Naive B cell (primary cell): ENCODE measurements around the gene PLAU. TPM values are rescaled to one million over a fixed set of nuclear protein-coding genes. Genes with fewer than 3 reads are reported as not detected.

Experiments used
- ATAC-seq, 2 donors: fragments of 150-1000 bp; cut with Tn5 transposase; 2 replicates each; pipeline ENCODE4 v1.10.0; 2021; ENCODE audit warnings: low read depth in 2 of 2, mild to moderate bottlenecking in 2 of 2, moderate library complexity in 2 of 2
- DNase-seq: peaks from one replicate; pipeline ENCODE4 v3.0.0; 2022
- H3K27ac Mint-ChIP-seq, 6 donors: one replicate each; pipeline ENCODE4 v1.8.0; 2020 to 2022; ENCODE audit warnings: mild to moderate bottlenecking in 6 of 6, mixed read lengths in 6 of 6, moderate library complexity in 5 of 6, inconsistent platforms in 2 of 6
- H3K27me3 Mint-ChIP-seq, 3 donors: one replicate each; pipeline ENCODE4 v1.8.0; 2021 to 2022; ENCODE audit warnings: mixed read lengths in 3 of 3, mild to moderate bottlenecking in 1 of 3
- H3K36me3 Mint-ChIP-seq, 2 donors: one replicate each; pipeline ENCODE4 v1.8.0; 2020 to 2022; ENCODE audit warnings: mixed read lengths in 2 of 2, inconsistent platforms in 1 of 2, mild to moderate bottlenecking in 1 of 2
- H3K4me1 Mint-ChIP-seq, 3 donors: one replicate each; pipeline ENCODE4 v1.8.0; 2020 to 2022; ENCODE audit warnings: mixed read lengths in 3 of 3, inconsistent platforms in 1 of 3, mild to moderate bottlenecking in 1 of 3, moderate library complexity in 1 of 3
- H3K4me3 Mint-ChIP-seq, 8 donors: one replicate each; pipeline ENCODE4 v1.8.0; 2020 to 2022; ENCODE audit warnings: mild to moderate bottlenecking in 8 of 8, mixed read lengths in 8 of 8, moderate library complexity in 8 of 8, inconsistent platforms in 2 of 8
- H3K9me3 Mint-ChIP-seq, 7 donors: one replicate each; pipeline ENCODE4 v1.8.0; 2020 to 2022; ENCODE audit warnings: mixed read lengths in 7 of 7, mild to moderate bottlenecking in 5 of 7, inconsistent platforms in 2 of 7, moderate library complexity in 1 of 7
- polyA plus RNA-seq, 6 donors: library from polyadenylated mRNA; unstranded; fragments of 300-500 nt; fragmentation: Illumina TruSeq; gene quantifications; one replicate each; pipeline ENCODE4 v1.2.3, GENCODE V29; 2021; ENCODE audit warnings: low read depth in 6 of 6

Gene PLAU
- polyA plus RNA-seq, 6 donors from 2014 or later, result 0.12 TPM; not detected in 5

GRCh38 chr10:73937333-73938043 lies 26.6 kb downstream of the PLAU start:
- Mint-ChIP-seq H3K4me1 (peaks cover 6 to 11% (median 9%) of the 10 kb centered on the region in 3 donors), H3K27me3 (peaks cover 0 to 8% (median 0%) of the 10 kb centered on the region in 3 donors), H3K27ac (no peak overlapping the region), H3K9me3 (no peaks in the 10 kb centered on the region), H3K4me3 (no peak overlapping the region), H3K36me3 (no peaks in the 10 kb centered on the region)
- ATAC-seq (no peak), DNase-seq (no peak)

- H3K36me3 Mint-ChIP-seq, result no peaks in the 10 kb centered on the region
- DNase-seq (peak; percentile 78), ATAC-seq (peak; percentile 99 to 100)
- H3K27me3 Mint-ChIP-seq, result peaks cover 0 to 8% (median 0%) of the 10 kb centered on the region in 3 donors
- H3K9me3 Mint-ChIP-seq, result peaks cover 0 to 5% (median 1%) of the 10 kb centered on the region in 7 donors
- peak overlapping the region in 4 of 6 donors; percentile 53 to 87 (median 62) for H3K27ac Mint-ChIP-seq
- peak overlapping the region in 7 of 8 donors; percentile 20 to 71 (median 46) for H3K4me3 Mint-ChIP-seq
- peaks cover 6 to 9% (median 9%) of the 10 kb centered on the region in 3 donors for H3K4me1 Mint-ChIP-seq
Measured at GRCh38 chr10:73940634-73941221, 29.8 kb downstream of the PLAU start.

- H3K9me3 Mint-ChIP-seq, result peaks cover 0 to 5% (median 1%) of the 10 kb centered on the region in 7 donors
- DNase-seq, result no peak
- peaks cover 0 to 8% (median 0%) of the 10 kb centered on the region in 3 donors for H3K27me3 Mint-ChIP-seq
- H3K4me3 Mint-ChIP-seq, result peak overlapping the region in 4 of 8 donors; percentile 20 to 65 (median 52)
- peak overlapping the region in 1 of 6 donors; percentile 87 for H3K27ac Mint-ChIP-seq
- peaks cover 6 to 9% (median 9%) of the 10 kb centered on the region in 3 donors for H3K4me1 Mint-ChIP-seq
- no peak for ATAC-seq
- H3K36me3 Mint-ChIP-seq, result no peaks in the 10 kb centered on the region
Measured at GRCh38 chr10:73941300-73941699, 30.4 kb downstream of the PLAU start.

- H3K36me3 Mint-ChIP-seq, result no peaks in the 10 kb centered on the region
- H3K9me3 Mint-ChIP-seq, result peaks cover 0 to 5% (median 1%) of the 10 kb centered on the region in 7 donors
- no peak overlapping the region for H3K4me3 Mint-ChIP-seq
- ATAC-seq (no peak), DNase-seq (no peak)
- H3K27ac Mint-ChIP-seq, result no peak overlapping the region
- peaks cover 6 to 9% (median 9%) of the 10 kb centered on the region in 3 donors for H3K4me1 Mint-ChIP-seq
- peaks cover 0 to 8% (median 0%) of the 10 kb centered on the region in 3 donors for H3K27me3 Mint-ChIP-seq
Measured at GRCh38 chr10:73944356-73945100, 33.6 kb downstream of the PLAU start.

GRCh38 chr10:73946253-73947145 lies 35.6 kb downstream of the PLAU start:
- DNase-seq (no peak), ATAC-seq (no peak)
- Mint-ChIP-seq H3K27me3 (no peaks in the 10 kb centered on the region), H3K4me1 (no peaks in the 10 kb centered on the region), H3K36me3 (no peaks in the 10 kb centered on the region), H3K27ac (peak overlapping the region in 1 of 6 donors; percentile 21), H3K9me3 (peaks cover 0 to 5% (median 1%) of the 10 kb centered on the region in 7 donors), H3K4me3 (no peak overlapping the region)

GRCh38 chr10:73948947-73949633 lies 38.2 kb downstream of the PLAU start:
- Mint-ChIP-seq H3K27me3 (no peaks in the 10 kb centered on the region), H3K36me3 (no peaks in the 10 kb centered on the region), H3K4me1 (peaks cover 0 to 7% (median 0%) of the 10 kb centered on the region in 3 donors), H3K9me3 (peaks cover 0 to 5% (median 1%) of the 10 kb centered on the region in 7 donors), H3K4me3 (no peak overlapping the region), H3K27ac (peak overlapping the region in 3 of 6 donors; percentile 29 to 67 (median 53))
- ATAC-seq, result no peak
- no peak for DNase-seq

GRCh38 chr10:73950155-73950948 lies 39.4 kb downstream of the PLAU start:
- Mint-ChIP-seq H3K27ac (no peak overlapping the region), H3K4me3 (no peak overlapping the region), H3K36me3 (no peaks in the 10 kb centered on the region), H3K27me3 (no peaks in the 10 kb centered on the region), H3K4me1 (peaks cover under 1 to 15% (median 7%) of the 10 kb centered on the region in 3 donors), H3K9me3 (peaks cover 0 to 3% (median 1%) of the 10 kb centered on the region in 7 donors)
- ATAC-seq, result no peak
- no peak for DNase-seq

- ATAC-seq, result no peak
- Mint-ChIP-seq H3K27me3 (no peaks in the 10 kb centered on the region), H3K4me1 (peaks cover 23 to 47% (median 38%) of the 10 kb centered on the region in 3 donors), H3K4me3 (no peak overlapping the region), H3K27ac (peak overlapping the region in 1 of 6 donors; percentile 56), H3K36me3 (no peaks in the 10 kb centered on the region), H3K9me3 (no peaks in the 10 kb centered on the region)
- DNase-seq, result no peak
Measured at GRCh38 chr10:73953665-73954064, 42.7 kb downstream of the PLAU start.

- Mint-ChIP-seq H3K27me3 (no peaks in the 10 kb centered on the region), H3K4me1 (peaks cover 30 to 57% (median 48%) of the 10 kb centered on the region in 3 donors), H3K27ac (no peak overlapping the region), H3K36me3 (no peaks in the 10 kb centered on the region), H3K4me3 (no peak overlapping the region), H3K9me3 (no peaks in the 10 kb centered on the region)
- no peak for ATAC-seq
- no peak for DNase-seq
Measured at GRCh38 chr10:73954737-73955136, 43.8 kb downstream of the PLAU start.

- Mint-ChIP-seq H3K4me1 (peaks cover 37 to 67% (median 58%) of the 10 kb centered on the region in 3 donors), H3K4me3 (peak overlapping the region in 4 of 8 donors; percentile 22 to 59 (median 50)), H3K9me3 (no peaks in the 10 kb centered on the region), H3K27me3 (no peaks in the 10 kb centered on the region), H3K27ac (peak overlapping the region; percentile 68 to 95 (median 82)), H3K36me3 (no peaks in the 10 kb centered on the region)
- DNase-seq (no peak), ATAC-seq (no peak)
Measured at GRCh38 chr10:73955719-73956118, 44.8 kb downstream of the PLAU start.

- DNase-seq (peak; percentile 82), ATAC-seq (peak; percentile 72 to 73)
- H3K27me3 Mint-ChIP-seq, result no peaks in the 10 kb centered on the region
- peaks cover 42 to 72% (median 65%) of the 10 kb centered on the region in 3 donors for H3K4me1 Mint-ChIP-seq
- no peaks in the 10 kb centered on the region for H3K9me3 Mint-ChIP-seq
- peak overlapping the region; percentile 94 to 99 (median 98) for H3K27ac Mint-ChIP-seq
- peak overlapping the region; percentile 68 to 92 (median 85) for H3K4me3 Mint-ChIP-seq
- H3K36me3 Mint-ChIP-seq, result no peaks in the 10 kb centered on the region
Measured at GRCh38 chr10:73956476-73957359, 45.8 kb downstream of the PLAU start.
